ENCODE data around the gene LRRFIP1. TPM values are rescaled to one million over a fixed set of nuclear protein-coding genes. Genes with fewer than 3 reads are reported as not detected.

LRRFIP1 gene
- total RNA-seq, 1 experiment from 2014 or later: 35.1 TPM

DNA sequence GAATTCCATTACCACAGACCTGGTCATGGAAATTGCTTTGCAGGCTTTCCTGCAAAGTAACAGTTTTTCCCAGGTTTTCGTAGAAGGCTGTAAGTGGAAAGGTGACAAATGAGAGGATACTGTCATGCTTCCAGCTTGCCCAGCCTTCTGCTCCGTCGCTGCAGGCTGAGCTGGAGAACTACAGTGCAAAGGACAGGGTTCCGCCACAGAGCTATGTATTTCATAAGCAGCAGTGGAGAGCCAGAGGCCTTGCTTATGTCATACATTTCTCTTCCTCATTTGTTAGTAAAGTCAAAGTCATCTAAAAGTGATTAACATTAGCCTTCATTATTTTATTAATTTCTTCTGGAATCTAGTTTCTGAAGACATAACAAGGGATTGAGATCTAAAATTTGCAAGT, 98.3 kb downstream of the LRRFIP1 start:
- no peak for DNase-seq (ENCODE audit: low read depth)

DNA sequence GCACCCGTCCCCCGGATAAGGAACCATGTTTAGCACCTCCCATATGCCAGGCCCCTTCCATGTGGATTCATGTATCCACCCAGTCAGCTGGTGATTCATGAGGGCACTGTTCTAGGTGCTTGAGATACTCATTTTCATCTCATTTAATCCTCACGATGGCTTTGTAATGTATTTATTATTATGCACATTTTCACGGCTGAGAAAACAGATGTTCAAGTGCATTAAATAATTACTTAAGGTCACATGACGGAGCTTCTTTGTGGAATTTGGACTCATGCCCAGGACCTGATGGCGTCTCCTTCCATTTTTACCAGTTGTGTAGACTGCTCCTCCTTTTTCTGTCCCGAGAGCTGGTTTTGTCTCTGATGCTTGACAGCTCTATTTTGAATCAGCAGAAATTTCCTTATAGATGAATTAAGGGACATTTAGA, 99.0 kb downstream of the LRRFIP1 start:
- DNase-seq (ENCODE audit: low read depth): no peak

- no peak for DNase-seq (ENCODE audit: low read depth)
Observed at GRCh38 chr2:237727363-237727762, 100.0 kb downstream of the LRRFIP1 start.

- DNase-seq (ENCODE audit: low read depth): no peak
Observed at GRCh38 chr2:237729681-237730475, 102.5 kb downstream of the LRRFIP1 start.

DNA sequence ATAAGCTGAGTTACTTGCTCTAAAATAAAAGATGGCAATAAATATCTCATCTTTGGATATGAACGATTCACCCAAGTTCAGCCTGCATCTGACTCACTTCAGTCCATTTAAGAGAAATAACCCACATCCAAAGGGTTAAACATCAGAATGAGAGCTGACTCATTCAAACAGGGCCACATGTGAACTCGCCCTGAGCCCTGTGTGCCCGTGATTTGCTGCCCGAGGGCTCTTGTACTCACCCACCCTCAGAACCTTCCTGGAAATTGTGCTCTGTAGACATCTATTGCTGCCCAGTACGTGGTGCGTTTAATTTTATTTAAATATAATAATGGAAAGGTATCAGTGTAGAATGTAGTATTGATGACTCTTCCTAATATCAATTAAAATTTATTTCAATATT, 104.3 kb downstream of the LRRFIP1 start:
- DNase-seq (ENCODE audit: low read depth): peak; percentile 77

DNA sequence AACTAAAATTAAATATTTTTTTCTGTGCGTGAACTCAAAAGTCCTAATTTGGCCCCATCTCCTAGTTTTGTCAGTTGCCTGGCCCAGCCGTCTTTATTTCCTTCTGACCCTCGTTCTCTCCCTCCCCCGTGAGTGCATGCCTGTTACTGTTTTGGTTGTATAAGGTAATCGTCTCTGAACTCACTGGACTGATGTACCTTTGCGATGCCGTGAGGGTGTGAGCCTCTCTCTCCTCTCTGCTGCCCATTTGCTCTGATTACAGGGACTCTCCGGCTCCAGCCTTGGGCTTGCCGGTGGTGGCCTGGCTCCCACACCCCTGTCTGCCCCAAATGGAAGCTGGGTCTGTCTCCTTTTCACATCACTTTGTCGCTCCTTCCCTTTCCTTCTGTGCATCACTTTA, 104.7 kb downstream of the LRRFIP1 start:
- no peak for DNase-seq (ENCODE audit: low read depth)

GRCh38 chr2:237732790-237733381, 105.5 kb downstream of the LRRFIP1 start:
- no peak for DNase-seq (ENCODE audit: low read depth)

- no peak for DNase-seq (ENCODE audit: low read depth)
Observed at GRCh38 chr2:237733677-237734300, 106.4 kb downstream of the LRRFIP1 start.

DNA sequence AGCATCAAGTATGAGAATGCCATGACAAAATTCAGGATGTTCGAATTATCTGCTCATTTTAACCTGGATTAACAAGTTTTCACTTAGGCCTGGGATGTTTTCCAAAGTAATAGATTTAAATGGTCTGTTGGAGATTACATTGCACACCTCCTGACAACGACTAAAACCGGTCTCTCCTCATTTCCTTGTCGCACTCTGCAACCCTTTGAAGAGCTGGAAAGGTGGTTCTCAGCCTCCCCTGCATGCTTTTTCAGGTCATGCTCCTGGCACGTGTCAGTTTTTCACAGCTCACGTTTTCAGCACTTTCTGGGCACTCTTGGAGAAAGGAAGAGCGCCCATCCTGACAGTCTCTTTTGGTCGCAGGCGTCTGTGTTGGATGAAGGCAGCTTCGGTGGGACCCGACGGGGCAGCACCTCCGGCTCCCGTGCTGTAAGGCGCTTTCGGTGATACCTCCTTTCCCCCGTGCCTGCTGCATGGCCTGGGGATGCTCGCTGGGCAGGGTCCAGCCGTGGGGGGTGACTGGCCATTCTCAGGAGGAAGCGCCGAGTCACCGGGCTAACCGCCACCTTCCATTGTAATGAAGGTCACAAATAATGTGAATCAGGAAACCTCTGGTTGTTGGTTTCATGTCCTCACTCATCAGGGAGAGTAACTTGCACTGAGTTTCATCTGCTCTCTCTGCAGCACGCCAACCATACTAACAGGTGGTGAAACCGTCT, 107.7 kb downstream of the LRRFIP1 start:
- DNase-seq (ENCODE audit: low read depth): no peak

DNA sequence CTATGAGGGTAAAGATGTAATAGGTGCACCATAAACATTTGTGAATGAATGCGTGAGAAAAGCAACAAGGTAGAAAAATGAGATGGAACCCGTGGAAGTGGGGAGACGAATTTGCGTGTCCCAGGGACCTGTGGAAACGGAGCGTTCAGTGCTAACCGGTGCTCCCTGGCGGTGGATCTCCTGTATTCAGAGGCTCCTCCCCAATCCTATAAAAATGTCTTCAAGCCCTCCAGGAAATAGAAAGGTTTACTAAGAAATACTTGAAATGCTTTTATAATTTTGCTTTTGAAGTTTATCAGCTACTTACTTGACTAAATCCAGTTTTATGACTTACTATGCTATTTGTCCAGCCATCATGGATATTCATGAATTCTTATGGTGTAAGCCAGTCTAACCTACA, 108.4 kb downstream of the LRRFIP1 start:
- no peak for DNase-seq (ENCODE audit: low read depth)

- DNase-seq (ENCODE audit: low read depth): no peak
Observed at GRCh38 chr2:237736783-237737182, 109.4 kb downstream of the LRRFIP1 start.

DNA sequence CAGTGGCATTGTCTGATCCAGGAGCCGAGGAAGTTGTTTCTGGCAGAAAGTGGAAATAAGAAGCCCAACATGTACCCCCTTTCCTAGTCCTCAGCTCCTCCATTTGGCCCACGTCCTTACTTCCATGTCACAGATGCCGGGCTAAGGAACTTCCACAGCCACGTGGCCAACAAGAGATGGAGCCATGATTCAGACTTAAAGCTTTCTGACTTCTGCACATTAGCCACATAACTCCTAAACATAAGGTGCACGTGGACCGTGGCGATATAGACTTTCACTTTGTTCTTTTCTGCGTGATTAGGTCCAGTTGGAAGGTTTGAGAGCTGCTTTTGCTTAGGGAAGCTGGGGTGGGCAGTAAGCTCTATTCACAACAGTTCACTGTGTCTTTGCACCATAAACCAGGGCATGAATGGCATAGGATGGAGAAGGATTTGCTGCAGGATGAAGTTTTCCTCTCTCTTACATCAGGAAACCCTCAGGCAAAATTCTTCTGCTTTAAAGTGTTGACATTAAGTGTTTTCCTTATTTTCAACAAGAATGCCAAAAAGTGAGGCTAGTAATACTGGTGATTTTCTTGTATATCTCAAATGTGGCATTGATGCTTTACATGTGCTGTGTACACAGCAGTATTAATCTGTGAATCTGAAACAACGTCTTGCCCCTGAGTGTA, 109.9 kb downstream of the LRRFIP1 start:
- no peak for DNase-seq (ENCODE audit: low read depth)

GRCh38 chr2:237738255-237738654, 110.9 kb downstream of the LRRFIP1 start:
- no peak for DNase-seq (ENCODE audit: low read depth)

DNA sequence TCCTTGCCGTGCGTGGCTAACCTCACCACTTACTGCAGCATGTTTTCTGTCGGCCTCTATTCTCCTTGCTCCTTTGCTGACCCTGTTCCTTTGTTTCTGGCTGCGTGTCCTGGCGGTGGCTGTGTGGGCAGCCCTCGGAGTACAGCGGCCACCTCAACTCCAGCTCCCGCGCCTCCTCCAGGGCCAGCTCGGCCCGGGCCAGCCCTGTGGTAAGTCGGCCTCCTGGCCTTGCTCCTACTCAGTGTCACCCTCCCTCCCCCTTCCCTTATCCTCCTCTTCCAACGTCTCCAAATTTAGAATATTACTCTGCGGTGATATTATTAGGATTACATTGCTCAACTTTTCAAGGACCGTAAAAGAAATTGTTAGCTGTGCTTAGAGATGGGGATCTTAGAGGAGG, 111.7 kb downstream of the LRRFIP1 start:
- no peak for DNase-seq (ENCODE audit: low read depth)

- no peak for DNase-seq (ENCODE audit: low read depth)
Observed at GRCh38 chr2:237742191-237742590, 114.8 kb downstream of the LRRFIP1 start.

GRCh38 chr2:237742614-237743013, 115.2 kb downstream of the LRRFIP1 start:
- no peak for DNase-seq (ENCODE audit: low read depth)

DNA sequence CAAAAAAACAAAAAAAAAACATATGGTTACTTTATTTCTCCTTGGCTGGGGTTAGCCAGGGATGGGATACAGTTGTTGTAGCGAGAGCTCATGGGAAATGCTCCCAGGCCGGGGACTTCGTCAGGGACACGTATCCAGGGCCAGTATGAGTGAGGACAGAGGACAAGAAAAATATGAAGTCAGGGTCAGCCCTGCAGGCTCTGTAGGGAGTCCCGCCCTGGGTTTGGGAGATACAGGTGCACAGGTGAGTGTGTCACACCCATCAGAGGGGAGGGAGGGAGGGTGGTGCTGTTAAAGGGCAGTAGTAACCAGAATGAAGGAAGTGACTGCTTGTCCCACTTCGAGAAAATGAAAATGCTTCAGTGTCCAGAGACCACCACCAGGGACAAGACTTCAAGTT, 115.6 kb downstream of the LRRFIP1 start:
- no peak for DNase-seq (ENCODE audit: low read depth)

DNA sequence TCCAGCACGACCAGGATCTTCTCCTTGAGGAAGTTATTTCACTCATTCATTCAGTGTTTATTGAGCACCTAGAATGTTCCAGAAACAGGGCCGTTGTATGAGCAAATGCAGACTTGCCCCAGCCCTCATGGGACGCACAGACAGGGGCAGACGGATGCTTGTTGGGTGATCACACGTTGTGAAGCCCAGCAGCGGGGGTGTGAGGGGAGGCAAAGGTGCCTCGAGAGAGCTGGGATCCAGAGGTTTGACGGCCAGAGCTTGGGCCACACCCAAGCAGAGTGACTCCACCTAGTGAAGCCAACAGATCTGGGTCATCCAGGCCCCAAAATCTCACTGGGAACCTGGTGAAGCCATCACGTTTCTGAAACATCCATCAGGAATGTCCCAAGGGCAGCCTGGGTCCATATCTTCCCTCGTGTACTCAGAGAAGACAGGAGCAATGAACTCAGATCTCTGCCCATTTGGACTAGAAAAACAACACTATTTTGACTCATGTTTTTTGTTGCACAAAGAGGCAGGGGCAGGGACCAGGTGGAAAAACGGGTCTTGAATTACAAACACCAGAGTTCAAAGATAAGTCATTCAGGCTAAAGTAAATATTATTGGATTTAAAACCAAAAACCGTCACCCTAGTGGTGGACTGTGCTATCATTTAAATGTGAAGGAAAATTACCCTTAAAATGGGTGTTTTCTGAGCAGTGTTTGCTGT, 116.3 kb downstream of the LRRFIP1 start:
- DNase-seq (ENCODE audit: low read depth): no peak

DNA sequence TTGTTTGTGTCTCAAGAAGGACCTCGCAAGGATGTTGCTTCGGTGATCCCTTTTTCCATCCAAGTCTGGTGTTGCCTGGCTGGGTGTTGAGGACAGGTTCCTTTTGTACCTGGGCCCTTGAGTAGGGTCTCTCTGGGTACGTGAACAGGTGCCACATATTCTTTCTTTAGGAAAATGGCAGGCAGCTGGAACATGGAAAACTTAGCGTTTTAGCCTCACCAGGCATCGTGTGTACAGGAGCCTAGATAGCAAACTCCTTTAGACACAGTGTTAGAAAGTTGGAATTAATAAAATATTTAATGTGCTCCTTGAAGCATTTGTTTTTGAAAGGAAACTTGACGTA, 116.9 kb downstream of the LRRFIP1 start:
- DNase-seq (ENCODE audit: low read depth): no peak

DNA sequence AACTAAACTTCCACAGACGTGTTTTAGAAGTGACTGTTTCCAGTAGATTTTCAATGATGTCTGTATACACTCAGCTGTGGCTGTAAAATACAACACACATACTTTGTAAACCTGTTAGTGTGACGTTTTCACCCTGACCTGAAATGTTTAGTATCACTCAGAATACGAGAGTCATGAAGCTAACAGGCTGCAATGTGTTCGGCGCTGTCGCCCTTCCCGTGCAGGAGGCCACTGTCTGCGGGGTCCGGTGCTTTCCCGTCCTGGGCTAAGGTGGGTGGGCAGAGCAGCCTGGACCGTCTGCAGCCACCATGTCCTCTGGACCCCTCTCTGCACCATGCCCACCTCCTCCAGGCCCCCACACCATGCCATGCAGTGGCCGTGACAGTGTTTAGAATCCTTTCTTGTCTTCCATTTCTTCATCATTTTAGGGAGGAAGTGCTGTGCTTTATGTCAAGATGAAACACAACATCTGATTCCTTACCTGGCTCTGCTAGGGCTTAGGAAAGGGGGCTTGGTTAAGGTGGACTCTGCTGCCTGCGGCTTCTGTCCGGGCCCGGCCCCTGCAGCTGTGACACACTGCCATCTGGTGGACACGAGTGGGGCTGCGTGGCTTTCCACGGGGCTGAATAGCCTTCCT, 117.3 kb downstream of the LRRFIP1 start:
- DNase-seq (ENCODE audit: low read depth): peak; percentile 63

GRCh38 chr2:237745250-237745613, 117.8 kb downstream of the LRRFIP1 start:
- DNase-seq (ENCODE audit: low read depth): no peak
